GM23338 (cell line): ENCODE results near the gene SYPL1. TPM values are rescaled to one million over a fixed set of nuclear protein-coding genes. Genes with fewer than 3 reads are reported as not detected.

Experiments
- ATAC-seq: fragments of 200-7000 bp; cut with Tn5 transposase; 3 replicates; pipeline ENCODE4 v1.9.1; 2020
- DNase-seq: peaks from one replicate; pipeline ENCODE4 v3.0.0-alpha.2; 2015; ENCODE audit warnings: low spot score
- H2AFZ ChIP-seq: fragments of 200-600 bp; sonication (generic); 2 replicates; pipeline ENCODE4 v1.8.0; 2016; ENCODE audit warnings: antibody characterized with exemption, mild to moderate bottlenecking, moderate library complexity
- H3F3A ChIP-seq: fragments of 200-600 bp; sonication (generic); replicated peaks from 2 replicates; pipeline ENCODE4 v1.8.0; 2017; ENCODE audit warnings: antibody characterized with exemption, mixed run types, low read depth
- H3K27ac ChIP-seq: fragments of 200-600 bp; sonication (generic); 2 replicates; pipeline ENCODE4 v1.6.1; 2016; ENCODE audit warnings: low read depth
- H3K27me3 ChIP-seq: fragments of 200-600 bp; sonication (generic); 2 replicates; pipeline ENCODE4 v1.8.0; 2016; ENCODE audit warnings: mild to moderate bottlenecking, mixed run types, moderate library complexity; ENCODE audit not compliant: insufficient read depth
- H3K36me3 ChIP-seq: fragments of 200-600 bp; sonication (generic); 2 replicates; pipeline ENCODE4 v1.8.0; 2016; ENCODE audit warnings: mild to moderate bottlenecking; ENCODE audit not compliant: insufficient read depth
- H3K4me1 ChIP-seq: fragments of 200-600 bp; sonication (generic); 2 replicates; pipeline ENCODE4 v1.8.0; 2016; ENCODE audit warnings: mild to moderate bottlenecking, moderate library complexity; ENCODE audit not compliant: insufficient read depth
- H3K4me2 ChIP-seq: fragments of 200-600 bp; sonication (generic); 2 replicates; pipeline ENCODE4 v1.7.1; 2017; ENCODE audit warnings: mixed run types
- H3K4me3 ChIP-seq: fragments of 200-600 bp; sonication (generic); 2 replicates; pipeline ENCODE4 v1.6.1; 2016; ENCODE audit warnings: mixed run types
- H3K79me2 ChIP-seq: fragments of 200-600 bp; sonication (generic); replicated peaks from 2 replicates; pipeline ENCODE4 v1.8.0; 2017; ENCODE audit warnings: mild to moderate bottlenecking; ENCODE audit not compliant: insufficient read depth
- H3K9me2 ChIP-seq: fragments of 200-600 bp; sonication (generic); 2 replicates; pipeline ENCODE4 v1.8.0; 2017; ENCODE audit not compliant: insufficient read depth
- H4K20me1 ChIP-seq: fragments of 200-600 bp; sonication (generic); replicated peaks from 2 replicates; pipeline ENCODE4 v1.8.0; 2017; ENCODE audit warnings: mild to moderate bottlenecking; ENCODE audit not compliant: insufficient read depth
- H3K27ac Mint-ChIP-seq: 2 replicates; pipeline ENCODE4 v1.8.0; 2020; ENCODE audit warnings: inconsistent platforms, mild to moderate bottlenecking, moderate library complexity, mixed read lengths
- H3K27me3 Mint-ChIP-seq: 3 replicates; pipeline ENCODE4 v1.8.0; 2022; ENCODE audit warnings: low read depth, mild to moderate bottlenecking, moderate library complexity, mixed read lengths, inconsistent platforms; ENCODE audit not compliant: insufficient read depth, poor library complexity
- H3K36me3 Mint-ChIP-seq: 3 replicates; pipeline ENCODE4 v1.8.0; 2021; ENCODE audit warnings: low read depth, mild to moderate bottlenecking, inconsistent platforms, moderate library complexity, mixed read lengths
- H3K4me1 Mint-ChIP-seq: 3 replicates; pipeline ENCODE4 v1.8.0; 2020; ENCODE audit warnings: mild to moderate bottlenecking, inconsistent platforms, mixed read lengths
- H3K4me3 Mint-ChIP-seq: 3 replicates; pipeline ENCODE4 v1.8.0; 2021; ENCODE audit warnings: moderate library complexity, mild to moderate bottlenecking, inconsistent platforms, mixed read lengths
- H3K9me3 Mint-ChIP-seq: 3 replicates; pipeline ENCODE4 v1.8.0; 2020; ENCODE audit warnings: moderate library complexity, mild to moderate bottlenecking, inconsistent platforms, mixed read lengths
- EZH2 ChIP-seq: fragments of 200-600 bp; sonication (generic); IDR thresholded peaks from one replicate; pipeline ENCODE4 v1.8.0; 2017; ENCODE audit warnings: antibody characterized with exemption, mild to moderate bottlenecking, low read depth; ENCODE audit not compliant: unreplicated experiment
- NANOG ChIP-seq: IDR thresholded peaks from 2 replicates; pipeline ENCODE4 v1.6.1; 2016; ENCODE audit warnings: antibody characterized with exemption, borderline replicate concordance
- POLR2AphosphoS5 ChIP-seq: IDR thresholded peaks from 2 replicates; pipeline ENCODE4 v1.6.1; 2016; ENCODE audit warnings: antibody characterized with exemption, low read depth
- ZNF114 ChIP-seq: fragments of 250-450 bp; sonication (Bioruptor Pico); IDR thresholded peaks from 2 replicates; pipeline ENCODE4 v1.5.0; 2020; ENCODE audit warnings: mild to moderate bottlenecking, moderate library complexity
- polyA plus RNA-seq: library from polyadenylated mRNA; unstranded; fragments of >200 nt; fragmentation: Nextera tagmentation; extraction: Ambion mirVana; gene quantifications from 2 replicates; pipeline ENCODE4 v1.2.1, GENCODE V29; 2016
- total RNA-seq: library from RNA; depleted of rRNA; stranded (reverse); fragments of >200 nt; shearing (Covaris generic); gene quantifications from 2 replicates; pipeline ENCODE4 v1.2.3, GENCODE V29; 2014
- TF ChIP-seq, protein P1 (sequence below): IDR thresholded peaks from one replicate; pipeline ENCODE4 v1.6.1; 2018; ENCODE audit warnings: antibody characterized with exemption; ENCODE audit not compliant: unreplicated experiment
- TF ChIP-seq, protein P2 (sequence below): IDR thresholded peaks from 2 replicates; pipeline ENCODE4 v1.6.1; 2016; ENCODE audit warnings: antibody characterized with exemption
- TF ChIP-seq, protein P3 (sequence below), 2 experiments: fragments of 200-600 bp in 1 of 2; sonication (generic) in 1 of 2; conservative IDR thresholded peaks; 2 replicates each; pipeline versions ENCODE4 v1.5.1 to v1.6.1; 2016 to 2017; ENCODE audit warnings: antibody characterized with exemption in 2 of 2, low read depth in 2 of 2, mild to moderate bottlenecking in 2 of 2, moderate library complexity in 1 of 2

Gene SYPL1
- total and polyA plus RNA-seq, 2 experiments from 2014 or later: 39.3 to 52.7 TPM

DNA sequence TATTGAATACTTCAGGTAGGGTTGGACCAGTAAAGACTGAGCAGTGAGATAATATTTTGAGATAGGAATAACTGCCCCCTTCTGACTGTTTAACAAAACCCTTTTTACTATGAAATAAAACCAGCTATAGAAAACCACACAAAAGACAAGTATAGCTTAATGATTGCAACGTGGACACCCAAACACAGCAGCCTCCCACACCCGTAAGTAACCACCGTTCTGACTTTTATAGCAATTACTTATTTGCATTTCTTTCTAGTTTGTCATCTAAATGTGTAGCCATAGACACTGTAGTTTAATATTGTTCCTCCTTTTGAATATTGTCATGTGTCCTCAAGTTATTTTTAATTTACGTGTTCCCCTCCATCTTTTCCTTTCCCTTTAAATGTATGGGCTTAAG, 42.9 kb upstream of the SYPL1 start (continued):
- TF ChIP-seq, protein P1, sequence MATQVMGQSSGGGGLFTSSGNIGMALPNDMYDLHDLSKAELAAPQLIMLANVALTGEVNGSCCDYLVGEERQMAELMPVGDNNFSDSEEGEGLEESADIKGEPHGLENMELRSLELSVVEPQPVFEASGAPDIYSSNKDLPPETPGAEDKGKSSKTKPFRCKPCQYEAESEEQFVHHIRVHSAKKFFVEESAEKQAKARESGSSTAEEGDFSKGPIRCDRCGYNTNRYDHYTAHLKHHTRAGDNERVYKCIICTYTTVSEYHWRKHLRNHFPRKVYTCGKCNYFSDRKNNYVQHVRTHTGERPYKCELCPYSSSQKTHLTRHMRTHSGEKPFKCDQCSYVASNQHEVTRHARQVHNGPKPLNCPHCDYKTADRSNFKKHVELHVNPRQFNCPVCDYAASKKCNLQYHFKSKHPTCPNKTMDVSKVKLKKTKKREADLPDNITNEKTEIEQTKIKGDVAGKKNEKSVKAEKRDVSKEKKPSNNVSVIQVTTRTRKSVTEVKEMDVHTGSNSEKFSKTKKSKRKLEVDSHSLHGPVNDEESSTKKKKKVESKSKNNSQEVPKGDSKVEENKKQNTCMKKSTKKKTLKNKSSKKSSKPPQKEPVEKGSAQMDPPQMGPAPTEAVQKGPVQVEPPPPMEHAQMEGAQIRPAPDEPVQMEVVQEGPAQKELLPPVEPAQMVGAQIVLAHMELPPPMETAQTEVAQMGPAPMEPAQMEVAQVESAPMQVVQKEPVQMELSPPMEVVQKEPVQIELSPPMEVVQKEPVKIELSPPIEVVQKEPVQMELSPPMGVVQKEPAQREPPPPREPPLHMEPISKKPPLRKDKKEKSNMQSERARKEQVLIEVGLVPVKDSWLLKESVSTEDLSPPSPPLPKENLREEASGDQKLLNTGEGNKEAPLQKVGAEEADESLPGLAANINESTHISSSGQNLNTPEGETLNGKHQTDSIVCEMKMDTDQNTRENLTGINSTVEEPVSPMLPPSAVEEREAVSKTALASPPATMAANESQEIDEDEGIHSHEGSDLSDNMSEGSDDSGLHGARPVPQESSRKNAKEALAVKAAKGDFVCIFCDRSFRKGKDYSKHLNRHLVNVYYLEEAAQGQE: no peak
- TF ChIP-seq NANOG: no peak
- TF ChIP-seq EZH2: no peak

DNA sequence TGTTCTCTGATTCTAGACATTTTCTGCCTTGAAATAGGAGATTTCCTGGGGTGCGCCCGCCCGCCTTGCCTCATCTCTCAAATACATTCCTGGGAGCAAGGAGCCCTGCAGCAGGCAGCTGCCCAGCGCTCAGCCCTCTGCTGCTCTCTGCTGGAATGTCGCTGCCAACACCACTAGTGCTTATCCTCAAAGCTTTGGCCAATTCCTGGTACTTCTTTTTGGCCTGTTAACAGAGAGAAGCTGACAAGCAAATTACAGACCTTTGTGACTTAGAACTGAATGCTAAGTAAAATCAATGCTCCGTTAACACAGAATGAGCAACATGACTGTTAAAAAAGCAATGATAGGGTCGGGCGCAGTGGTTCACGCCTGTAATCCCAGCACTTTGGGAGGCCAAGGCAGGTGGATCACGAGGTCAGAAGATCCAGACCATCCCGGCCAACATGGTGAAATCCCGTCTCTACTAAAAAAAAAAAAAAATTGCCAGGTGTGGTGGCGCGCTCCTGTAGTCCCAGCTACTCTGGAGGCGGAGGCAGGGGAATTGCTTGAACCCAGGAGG, 41.9 kb upstream of the SYPL1 start:
- H3K36me3 Mint-ChIP-seq: peaks cover 3% of the 10 kb centered on the region; the same call in 2 of the 3 replicates
- no peaks in the 10 kb centered on the region for H3K27me3 ChIP-seq
- peaks cover 4% of the 10 kb centered on the region; the same call in 1 of the 3 replicates for H3K9me3 Mint-ChIP-seq
- H3K27ac Mint-ChIP-seq: no peak overlapping the region
- no peak overlapping the region; the same call in 2 of the 3 replicates for H3K4me3 Mint-ChIP-seq
- H3K27ac ChIP-seq: no peak overlapping the region
- H3F3A ChIP-seq: no peaks in the 10 kb centered on the region
- peaks cover 11% of the 10 kb centered on the region; the same call in 2 of the 3 replicates for H3K4me1 Mint-ChIP-seq
- H3K79me2 ChIP-seq: no peaks in the 10 kb centered on the region
- no peak overlapping the region for H3K4me3 ChIP-seq
- H3K4me2 ChIP-seq: no peak overlapping the region
- ATAC-seq (peak; percentile 99), DNase-seq (peak; percentile 91)
- TF ChIP-seq POLR2AphosphoS5 (no peak), EZH2 (no peak), NANOG (no peak), ZNF114 (CRISPR knock-in tag) (no peak)
- TF ChIP-seq, protein P2, sequence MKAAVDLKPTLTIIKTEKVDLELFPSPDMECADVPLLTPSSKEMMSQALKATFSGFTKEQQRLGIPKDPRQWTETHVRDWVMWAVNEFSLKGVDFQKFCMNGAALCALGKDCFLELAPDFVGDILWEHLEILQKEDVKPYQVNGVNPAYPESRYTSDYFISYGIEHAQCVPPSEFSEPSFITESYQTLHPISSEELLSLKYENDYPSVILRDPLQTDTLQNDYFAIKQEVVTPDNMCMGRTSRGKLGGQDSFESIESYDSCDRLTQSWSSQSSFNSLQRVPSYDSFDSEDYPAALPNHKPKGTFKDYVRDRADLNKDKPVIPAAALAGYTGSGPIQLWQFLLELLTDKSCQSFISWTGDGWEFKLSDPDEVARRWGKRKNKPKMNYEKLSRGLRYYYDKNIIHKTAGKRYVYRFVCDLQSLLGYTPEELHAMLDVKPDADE: no peak
- TF ChIP-seq, protein P1: no peak
- TF ChIP-seq, protein P3, sequence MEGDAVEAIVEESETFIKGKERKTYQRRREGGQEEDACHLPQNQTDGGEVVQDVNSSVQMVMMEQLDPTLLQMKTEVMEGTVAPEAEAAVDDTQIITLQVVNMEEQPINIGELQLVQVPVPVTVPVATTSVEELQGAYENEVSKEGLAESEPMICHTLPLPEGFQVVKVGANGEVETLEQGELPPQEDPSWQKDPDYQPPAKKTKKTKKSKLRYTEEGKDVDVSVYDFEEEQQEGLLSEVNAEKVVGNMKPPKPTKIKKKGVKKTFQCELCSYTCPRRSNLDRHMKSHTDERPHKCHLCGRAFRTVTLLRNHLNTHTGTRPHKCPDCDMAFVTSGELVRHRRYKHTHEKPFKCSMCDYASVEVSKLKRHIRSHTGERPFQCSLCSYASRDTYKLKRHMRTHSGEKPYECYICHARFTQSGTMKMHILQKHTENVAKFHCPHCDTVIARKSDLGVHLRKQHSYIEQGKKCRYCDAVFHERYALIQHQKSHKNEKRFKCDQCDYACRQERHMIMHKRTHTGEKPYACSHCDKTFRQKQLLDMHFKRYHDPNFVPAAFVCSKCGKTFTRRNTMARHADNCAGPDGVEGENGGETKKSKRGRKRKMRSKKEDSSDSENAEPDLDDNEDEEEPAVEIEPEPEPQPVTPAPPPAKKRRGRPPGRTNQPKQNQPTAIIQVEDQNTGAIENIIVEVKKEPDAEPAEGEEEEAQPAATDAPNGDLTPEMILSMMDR (conservative IDR thresholded peaks at IDR 0.05; ENCODE audit: low read depth in 2 of 2): peak; percentile 96 to 98
- no peaks in the 10 kb centered on the region; the same call in 1 of the 2 replicates for H3K4me1 ChIP-seq
- no peaks in the 10 kb centered on the region for H3K36me3 ChIP-seq
- H3K9me2 ChIP-seq: no peaks in the 10 kb centered on the region
- H2AFZ ChIP-seq: no peak overlapping the region
- H3K27me3 Mint-ChIP-seq: peaks cover 8% of the 10 kb centered on the region
- H4K20me1 ChIP-seq: no peaks in the 10 kb centered on the region
